ENCODE results near the gene CNOT6. TPM values are rescaled to one million over a fixed set of nuclear protein-coding genes. Genes with fewer than 3 reads are reported as not detected.
A peak's percentile ranks its signal among the peaks of the same experiment; 100 is the strongest.
"Not testable (repeated sequence)": the region's sequence is repeated elsewhere in the genome, so short reads cannot be mapped to it uniquely, and the experiment has no call there.

Gene CNOT6
- total RNA-seq, 1 donor from 2014 or later: 26.6 TPM

DNA sequence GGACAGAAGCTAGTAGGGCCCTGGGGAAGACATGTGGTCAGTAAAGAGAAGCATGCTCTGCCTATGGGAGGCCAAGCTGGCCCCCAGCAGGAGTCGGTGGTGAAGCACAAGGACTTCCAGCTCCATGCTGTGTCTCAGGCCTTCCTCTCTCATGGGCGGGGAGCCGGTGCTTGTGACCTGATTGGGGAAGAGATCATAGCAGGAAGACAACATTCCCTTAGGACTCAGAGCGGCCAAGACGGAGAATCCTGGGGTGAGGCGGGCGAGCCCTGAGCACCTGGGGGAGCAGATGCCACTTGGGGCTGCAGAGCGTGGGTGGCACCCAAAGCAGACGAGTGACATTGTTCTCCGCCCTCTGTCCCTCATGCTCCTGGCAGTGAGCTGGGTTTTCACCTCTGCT is 33.3 kb upstream of the CNOT6 start:
- TF ChIP-seq, protein P1, sequence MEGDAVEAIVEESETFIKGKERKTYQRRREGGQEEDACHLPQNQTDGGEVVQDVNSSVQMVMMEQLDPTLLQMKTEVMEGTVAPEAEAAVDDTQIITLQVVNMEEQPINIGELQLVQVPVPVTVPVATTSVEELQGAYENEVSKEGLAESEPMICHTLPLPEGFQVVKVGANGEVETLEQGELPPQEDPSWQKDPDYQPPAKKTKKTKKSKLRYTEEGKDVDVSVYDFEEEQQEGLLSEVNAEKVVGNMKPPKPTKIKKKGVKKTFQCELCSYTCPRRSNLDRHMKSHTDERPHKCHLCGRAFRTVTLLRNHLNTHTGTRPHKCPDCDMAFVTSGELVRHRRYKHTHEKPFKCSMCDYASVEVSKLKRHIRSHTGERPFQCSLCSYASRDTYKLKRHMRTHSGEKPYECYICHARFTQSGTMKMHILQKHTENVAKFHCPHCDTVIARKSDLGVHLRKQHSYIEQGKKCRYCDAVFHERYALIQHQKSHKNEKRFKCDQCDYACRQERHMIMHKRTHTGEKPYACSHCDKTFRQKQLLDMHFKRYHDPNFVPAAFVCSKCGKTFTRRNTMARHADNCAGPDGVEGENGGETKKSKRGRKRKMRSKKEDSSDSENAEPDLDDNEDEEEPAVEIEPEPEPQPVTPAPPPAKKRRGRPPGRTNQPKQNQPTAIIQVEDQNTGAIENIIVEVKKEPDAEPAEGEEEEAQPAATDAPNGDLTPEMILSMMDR (IDR thresholded peaks at IDR 0.05; ENCODE audit: insufficient read depth, low read length, severe bottlenecking): no peak
- peak; percentile 7 for FAIRE-seq

DNA sequence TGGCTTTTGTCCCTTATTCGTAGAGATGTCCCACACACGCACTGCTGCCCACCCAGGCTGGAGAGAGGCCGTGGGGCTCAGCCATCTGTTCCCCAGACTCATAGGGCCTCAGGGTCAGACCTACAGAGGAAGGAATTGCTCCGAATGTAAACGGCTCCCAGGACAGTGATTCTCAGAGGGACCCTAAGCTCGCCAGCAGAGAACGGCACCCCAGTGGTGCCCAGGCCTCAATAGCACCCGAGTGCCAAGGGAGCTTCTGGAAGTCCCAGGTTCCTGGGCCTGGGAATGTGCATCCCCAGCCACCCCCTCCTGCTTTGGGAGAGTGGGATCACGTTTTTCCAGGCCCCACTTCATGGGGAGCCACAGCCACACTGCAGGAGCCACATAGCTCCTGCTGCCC is 32.9 kb upstream of the CNOT6 start:
- Histone ChIP-seq H3K36me3 (ENCODE audit: control insufficient read depth, insufficient read depth, low read length) (no peaks in the 10 kb centered on the region), H3K27me3 (ENCODE audit: control insufficient read depth, insufficient read depth, low read length) (no peaks in the 10 kb centered on the region), H3K4me3 (ENCODE audit: low read depth, low read length) (no peak overlapping the region)
- DNase-seq (ENCODE audit: low read depth) (no peak), FAIRE-seq (no peak)
- TF ChIP-seq, protein P1 (IDR thresholded peaks at IDR 0.05; ENCODE audit: insufficient read depth, low read length, severe bottlenecking): no peak

More for the DNA sequence above, 33.3 kb upstream of the CNOT6 start:
- Histone ChIP-seq H3K4me3 (ENCODE audit: low read depth, low read length) (no peak overlapping the region), H3K27me3 (ENCODE audit: control insufficient read depth, insufficient read depth, low read length) (no peaks in the 10 kb centered on the region), H3K36me3 (ENCODE audit: control insufficient read depth, insufficient read depth, low read length) (no peaks in the 10 kb centered on the region)
- no peak for DNase-seq (ENCODE audit: low read depth)

DNA sequence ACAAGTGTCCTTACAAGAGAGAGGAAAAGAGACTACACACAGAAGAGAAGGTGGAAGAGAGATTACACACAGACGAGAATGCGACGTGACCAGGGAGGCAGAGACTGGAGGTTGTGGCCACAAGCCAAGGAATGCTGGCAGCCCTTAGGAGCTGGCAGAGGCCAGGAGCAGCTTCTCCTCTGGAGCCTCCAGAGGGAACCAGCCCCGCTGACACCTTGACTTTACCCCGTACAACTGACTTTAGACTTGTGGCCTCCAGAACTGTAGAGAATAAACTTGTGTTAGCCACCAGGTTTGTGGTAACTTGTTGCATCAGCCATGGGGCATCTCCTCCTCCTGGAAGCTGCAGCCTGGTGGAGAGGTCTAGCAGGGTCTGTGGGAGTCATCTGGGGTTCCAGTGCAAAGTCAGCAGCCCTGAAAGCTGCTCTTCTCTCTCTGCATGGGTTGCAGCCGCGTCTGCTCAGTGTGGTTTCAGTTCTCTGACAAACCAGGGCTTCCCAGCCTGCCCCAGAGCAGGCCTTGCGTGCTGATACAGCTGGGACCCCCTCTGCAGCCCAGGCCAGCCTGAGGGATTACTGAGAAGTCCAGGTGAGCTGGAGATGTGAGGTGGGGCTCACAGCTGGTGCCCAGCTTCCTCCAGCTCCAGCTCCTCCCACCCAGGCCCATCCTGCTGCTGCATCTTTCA is 30.8 kb upstream of the CNOT6 start:
- DNase-seq (ENCODE audit: low read depth) (no peak), FAIRE-seq (no peak)
- Histone ChIP-seq H3K36me3 (ENCODE audit: control insufficient read depth, insufficient read depth, low read length) (no peaks in the 10 kb centered on the region), H3K4me3 (ENCODE audit: low read depth, low read length) (no peak overlapping the region), H3K27me3 (ENCODE audit: control insufficient read depth, insufficient read depth, low read length) (no peaks in the 10 kb centered on the region)
- TF ChIP-seq, protein P1 (IDR thresholded peaks at IDR 0.05; ENCODE audit: insufficient read depth, low read length, severe bottlenecking): no peak

DNA sequence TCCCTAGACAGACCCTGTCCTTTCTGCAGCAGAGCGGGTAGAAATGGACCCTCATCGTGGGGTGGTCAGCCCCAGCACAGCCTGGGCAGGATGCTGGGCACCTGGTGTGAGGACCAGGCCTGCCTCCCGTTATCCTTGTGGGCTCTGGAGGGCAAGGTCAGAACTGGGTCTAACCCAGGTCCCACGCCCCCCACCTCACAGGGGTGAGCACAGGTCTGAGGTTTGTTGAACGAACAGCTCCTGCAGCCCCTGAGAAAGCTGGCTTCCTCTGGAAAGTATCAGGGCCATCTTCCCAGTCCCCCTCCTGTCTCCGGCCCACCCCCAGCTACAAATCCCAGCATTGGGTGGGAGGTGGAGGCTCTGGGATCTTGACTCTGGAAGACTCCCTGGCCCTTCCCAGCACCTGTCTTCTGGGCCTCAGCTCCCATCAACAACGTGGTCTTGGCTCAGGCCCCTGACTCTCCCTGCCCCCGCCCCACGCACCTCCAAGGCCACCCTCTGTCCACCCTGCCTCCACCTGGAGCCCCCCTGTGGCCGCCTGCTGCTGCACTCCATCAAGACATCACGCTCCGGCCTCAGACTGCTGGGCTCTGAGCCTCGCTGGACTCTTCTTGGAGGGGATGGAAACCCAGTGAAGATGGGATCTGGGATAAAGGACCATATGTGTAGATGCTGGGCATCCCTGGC is 30.1 kb upstream of the CNOT6 start:
- Histone ChIP-seq H3K27me3 (ENCODE audit: control insufficient read depth, insufficient read depth, low read length) (no peaks in the 10 kb centered on the region), H3K4me3 (ENCODE audit: low read depth, low read length) (no peak overlapping the region), H3K36me3 (ENCODE audit: control insufficient read depth, insufficient read depth, low read length) (no peaks in the 10 kb centered on the region)
- TF ChIP-seq, protein P1 (IDR thresholded peaks at IDR 0.05; ENCODE audit: insufficient read depth, low read length, severe bottlenecking): no peak
- no peak for DNase-seq (ENCODE audit: low read depth)
- FAIRE-seq: no peak

DNA sequence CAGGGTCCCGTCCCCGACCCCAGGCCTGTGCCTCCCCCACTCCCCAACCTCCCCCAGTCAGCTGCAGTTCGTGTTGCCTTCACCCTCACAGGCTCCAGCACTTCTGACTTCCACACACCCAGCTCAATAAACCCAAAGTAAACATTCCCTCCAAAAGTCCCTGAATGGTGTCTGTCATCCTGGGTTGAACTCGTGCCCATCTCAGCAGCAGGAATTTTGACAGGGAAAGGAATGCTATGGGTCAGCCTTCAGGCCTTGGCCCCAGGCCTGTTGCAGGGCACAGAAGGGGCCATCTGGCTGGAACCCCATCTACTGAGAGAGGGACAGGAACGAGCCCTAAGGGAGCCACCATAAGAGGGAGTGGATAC is 29.6 kb upstream of the CNOT6 start:
- no peaks in the 10 kb centered on the region for H3K27me3 ChIP-seq (ENCODE audit: control insufficient read depth, insufficient read depth, low read length)
- TF ChIP-seq, protein P1 (IDR thresholded peaks at IDR 0.05; ENCODE audit: insufficient read depth, low read length, severe bottlenecking): no peak
- no peaks in the 10 kb centered on the region for H3K36me3 ChIP-seq (ENCODE audit: control insufficient read depth, insufficient read depth, low read length)
- FAIRE-seq: no peak
- no peak for DNase-seq (ENCODE audit: low read depth)
- no peak overlapping the region for H3K4me3 ChIP-seq (ENCODE audit: low read depth, low read length)

DNA sequence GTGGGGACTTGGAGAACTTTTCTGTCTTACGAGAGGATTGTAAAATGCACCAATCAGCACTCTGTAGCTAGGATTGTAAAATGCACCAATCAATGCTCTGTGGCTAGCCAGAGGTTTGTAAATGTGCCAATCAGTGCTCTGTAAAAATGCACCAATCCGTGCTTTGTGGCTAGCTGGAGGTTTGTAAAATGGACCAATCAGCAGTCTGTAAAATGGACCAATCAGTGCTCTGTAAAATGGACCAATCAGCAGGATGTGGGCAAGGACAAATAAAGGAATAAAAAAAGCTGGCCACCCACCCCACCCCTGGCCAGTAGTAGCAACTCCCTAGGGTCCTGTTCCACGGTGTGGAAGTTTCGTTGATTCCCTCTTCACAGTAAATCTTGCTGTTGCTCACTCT is 29.1 kb upstream of the CNOT6 start:
- DNase-seq (ENCODE audit: low read depth); FAIRE-seq; H3K36me3 ChIP-seq (ENCODE audit: control insufficient read depth, insufficient read depth, low read length): not testable (repeated sequence)

More for the DNA sequence above, 29.1 kb upstream of the CNOT6 start:
- not testable (repeated sequence) for H3K27me3 ChIP-seq (ENCODE audit: control insufficient read depth, insufficient read depth, low read length); H3K4me3 ChIP-seq (ENCODE audit: low read depth, low read length)
